ENCODE measurements around the gene MMP10. TPM values are rescaled to one million over a fixed set of nuclear protein-coding genes. Genes with fewer than 3 reads are reported as not detected.

The MMP10 gene
- total and polyA plus RNA-seq, 2 donors (not counting 3 experiments of a cell fraction or from before 2014, with no cell fraction given): 4.3 to 15.0 TPM

DNA sequence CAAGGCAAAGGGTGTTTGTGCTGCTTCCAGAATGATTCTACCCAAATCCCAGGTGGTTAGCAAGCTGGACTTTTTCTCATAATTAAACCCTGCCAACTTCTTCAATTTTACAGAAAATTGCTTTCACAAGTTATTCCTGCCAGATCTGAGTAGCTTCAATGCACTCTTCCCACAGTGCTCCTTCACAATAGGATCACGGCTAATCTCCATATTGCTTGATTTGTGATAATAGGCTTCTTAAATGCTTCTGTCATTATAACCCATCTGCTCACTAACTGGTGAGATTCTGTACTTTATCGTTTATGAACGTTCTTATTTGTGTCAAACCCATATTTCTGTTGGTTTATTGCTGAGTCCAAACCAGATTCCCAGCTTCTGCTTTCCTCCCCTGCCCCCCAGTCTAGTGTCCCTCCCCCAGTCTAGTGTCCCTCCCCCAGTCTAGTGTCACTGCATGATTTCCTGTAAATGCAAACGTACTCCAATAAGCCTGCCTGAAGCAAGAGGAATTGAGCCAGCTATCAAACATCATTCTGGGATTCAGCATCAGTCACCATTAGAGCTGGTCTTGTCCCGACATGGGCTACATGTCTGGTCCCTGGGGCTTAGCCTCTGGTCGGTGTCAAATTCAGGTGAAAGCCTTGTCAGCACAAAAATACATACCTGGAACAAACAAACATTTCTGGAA, 49.0 kb upstream of the MMP10 start:
- Histone ChIP-seq H3K79me2 (ENCODE audit: control insufficient read depth, insufficient read depth, low read length) (no peaks in the 10 kb centered on the region), H2AFZ (ENCODE audit: low read depth, low read length) (no peak overlapping the region), H3K9ac (replicated peaks; ENCODE audit: extremely low read depth, insufficient read depth, low read length) (no peak overlapping the region), H3K36me3 (ENCODE audit: control insufficient read depth in 2 of 2, extremely low read depth in 1 of 2, insufficient read depth in 2 of 2, low read length in 2 of 2) (no peaks in the 10 kb centered on the region), H3K9me1 (replicated peaks; ENCODE audit: control insufficient read depth, extremely low read depth, insufficient read depth, low read length) (no peaks in the 10 kb centered on the region), H3K9me3 (replicated peaks; ENCODE audit: control insufficient read depth, insufficient read depth, low read length) (no peaks in the 10 kb centered on the region), H4K20me1 (replicated peaks; ENCODE audit: control insufficient read depth, extremely low read depth, insufficient read depth, low read length) (no peaks in the 10 kb centered on the region), H3K4me2 (ENCODE audit: insufficient read depth, low read length) (no peak overlapping the region), H3K27me3 (ENCODE audit: control insufficient read depth in 2 of 2, insufficient read depth in 2 of 2, low read length in 2 of 2) (peaks cover 5 to 7% of the 10 kb centered on the region in 2 experiments), H3K27ac (ENCODE audit: insufficient read depth, low read depth, low read length) (no peak overlapping the region), H3K4me1 (ENCODE audit: control insufficient read depth, extremely low read depth, insufficient read depth, low read length) (no peaks in the 10 kb centered on the region), H3K4me3 (replicated peaks in 1 of 3; ENCODE audit: insufficient read depth in 1 of 3, low read depth in 1 of 3, low read length in 3 of 3) (no peak overlapping the region)
- DNase-seq (ENCODE audit: low read depth, low spot score): no peak
- BruUV-seq (replicated peaks): no TSS peak
- dilution Hi-C loops (cut with MboI; ENCODE audit: extremely low pct_ligation_motif_present, low sequenced_read_pairs) (no loop called here), intact Hi-C loops (cut with micrococcal nuclease) (no loop called here)
- no peak for TF ChIP-seq GATA2 (IDR thresholded peaks at IDR 0.05; ENCODE audit: insufficient read depth, insufficient read length, low read depth, low read length)
- TF ChIP-seq, protein P1, sequence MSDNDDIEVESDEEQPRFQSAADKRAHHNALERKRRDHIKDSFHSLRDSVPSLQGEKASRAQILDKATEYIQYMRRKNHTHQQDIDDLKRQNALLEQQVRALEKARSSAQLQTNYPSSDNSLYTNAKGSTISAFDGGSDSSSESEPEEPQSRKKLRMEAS (IDR thresholded peaks at IDR 0.05; ENCODE audit: insufficient read depth, insufficient read length): no peak
- TF ChIP-seq POLR2AphosphoS5 (IDR thresholded peaks at IDR 0.05; ENCODE audit: insufficient read depth, low read depth, low read length): no peak
- no peak for TF ChIP-seq JUN (IDR thresholded peaks at IDR 0.05; ENCODE audit: borderline replicate concordance, insufficient read depth, insufficient read length, low read depth)
- no peak for TF ChIP-seq FOS (IDR thresholded peaks at IDR 0.05; ENCODE audit: borderline replicate concordance, insufficient read depth, low read length)
- no peak for TF ChIP-seq POLR2A (IDR thresholded peaks at IDR 0.05; ENCODE audit: low read depth, low read length)
- TF ChIP-seq EZH2 (IDR thresholded peaks at IDR 0.05; ENCODE audit: borderline replicate concordance, low read depth, low read length, severe bottlenecking): no peak
- TF ChIP-seq, protein P2, sequence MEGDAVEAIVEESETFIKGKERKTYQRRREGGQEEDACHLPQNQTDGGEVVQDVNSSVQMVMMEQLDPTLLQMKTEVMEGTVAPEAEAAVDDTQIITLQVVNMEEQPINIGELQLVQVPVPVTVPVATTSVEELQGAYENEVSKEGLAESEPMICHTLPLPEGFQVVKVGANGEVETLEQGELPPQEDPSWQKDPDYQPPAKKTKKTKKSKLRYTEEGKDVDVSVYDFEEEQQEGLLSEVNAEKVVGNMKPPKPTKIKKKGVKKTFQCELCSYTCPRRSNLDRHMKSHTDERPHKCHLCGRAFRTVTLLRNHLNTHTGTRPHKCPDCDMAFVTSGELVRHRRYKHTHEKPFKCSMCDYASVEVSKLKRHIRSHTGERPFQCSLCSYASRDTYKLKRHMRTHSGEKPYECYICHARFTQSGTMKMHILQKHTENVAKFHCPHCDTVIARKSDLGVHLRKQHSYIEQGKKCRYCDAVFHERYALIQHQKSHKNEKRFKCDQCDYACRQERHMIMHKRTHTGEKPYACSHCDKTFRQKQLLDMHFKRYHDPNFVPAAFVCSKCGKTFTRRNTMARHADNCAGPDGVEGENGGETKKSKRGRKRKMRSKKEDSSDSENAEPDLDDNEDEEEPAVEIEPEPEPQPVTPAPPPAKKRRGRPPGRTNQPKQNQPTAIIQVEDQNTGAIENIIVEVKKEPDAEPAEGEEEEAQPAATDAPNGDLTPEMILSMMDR (IDR thresholded peaks at IDR 0.05; ENCODE audit: extremely low read depth in 1 of 2, insufficient read depth in 1 of 2, low read depth in 1 of 2, low read length in 2 of 2): no peak
- TF ChIP-seq MYC (IDR thresholded peaks at IDR 0.05; ENCODE audit: low read depth, low read length): no peak
- ChIA-PET POLR2A (no interaction called here), CTCF (interaction anchor here (1.0 to 1.2 kb wide), 3 partner anchors 10 to 112 kb away, joined by 3 to 4 read pairs (median 3); no protein-coding TSS in a partner anchor)
- no peak for FAIRE-seq

All from endothelial cell of umbilical vein (primary cell).